ENCODE data around the gene RUSF1.

Gene RUSF1

GRCh38 chr16:31461921-31462804, 46.0 kb downstream of the RUSF1 start:
- TF ChIP-seq CTCF (IDR thresholded peaks at IDR 0.05; ENCODE audit: low read depth, low read length) = no peak
- DNase-seq (ENCODE audit: low read depth in 2 of 2) = no peak
- H3K4me3 ChIP-seq (replicated peaks in 1 of 2; ENCODE audit: low read depth in 2 of 2, low read length in 2 of 2) = no peak overlapping the region

GRCh38 chr16:31461201-31461920, 46.8 kb downstream of the RUSF1 start:
- no peak for TF ChIP-seq CTCF (IDR thresholded peaks at IDR 0.05; ENCODE audit: low read depth, low read length)
- no peak overlapping the region for H3K4me3 ChIP-seq (replicated peaks in 1 of 2; ENCODE audit: low read depth in 2 of 2, low read length in 2 of 2)
- DNase-seq (ENCODE audit: low read depth in 2 of 2) = no peak

- peak overlapping the region; percentile 45 to 49 for H3K4me3 ChIP-seq (replicated peaks in 1 of 2; ENCODE audit: low read depth in 2 of 2, low read length in 2 of 2)
- peak; percentile 73 for TF ChIP-seq CTCF (IDR thresholded peaks at IDR 0.05; ENCODE audit: low read depth, low read length)
- peak; percentile 74 to 75 for DNase-seq (ENCODE audit: low read depth in 2 of 2)
Measured at GRCh38 chr16:31460582-31461002, 47.6 kb downstream of the RUSF1 start.

GRCh38 chr16:31459687-31460581, 48.3 kb downstream of the RUSF1 start:
- peak; percentile 100 for DNase-seq (ENCODE audit: low read depth in 2 of 2)
- no peak for TF ChIP-seq CTCF (IDR thresholded peaks at IDR 0.05; ENCODE audit: low read depth, low read length)
- peak overlapping the region; percentile 81 to 82 for H3K4me3 ChIP-seq (replicated peaks in 1 of 2; ENCODE audit: low read depth in 2 of 2, low read length in 2 of 2)

- peak within 1 kb of the TSS; percentile 81 to 82 for H3K4me3 ChIP-seq (replicated peaks in 1 of 2; ENCODE audit: low read depth in 2 of 2, low read length in 2 of 2)
- peak; percentile 48 for TF ChIP-seq CTCF (IDR thresholded peaks at IDR 0.05; ENCODE audit: low read depth, low read length)
- peak; percentile 99 for DNase-seq (ENCODE audit: low read depth in 2 of 2)
Measured at GRCh38 chr16:31458844-31459686, 49.1 kb downstream of the RUSF1 start, which contains the start of gene ARMC5. Gene ARMC5, plus strand, starts transcription at chr16:31459501. Its CDS starts 24 bp downstream, at chr16:31459525.

Measured in cardiac fibroblast (primary cell).